PC-9 (cell line): Measurements from ENCODE around the gene SCNN1G.

Source experiments
- EZH2 ChIP-seq: fragments of 200-600 bp; sonication (generic); IDR thresholded peaks from 2 replicates; pipeline ENCODE4 v1.8.0; 2017; ENCODE audit warnings: antibody characterized with exemption, low read depth
- TF ChIP-seq, protein P1 (sequence below): fragments of 200-600 bp; sonication (generic); conservative IDR thresholded peaks from 2 replicates; pipeline ENCODE4 v1.6.1; 2017; ENCODE audit warnings: mixed run types, antibody characterized with exemption, mild to moderate bottlenecking, moderate library complexity

DNA sequence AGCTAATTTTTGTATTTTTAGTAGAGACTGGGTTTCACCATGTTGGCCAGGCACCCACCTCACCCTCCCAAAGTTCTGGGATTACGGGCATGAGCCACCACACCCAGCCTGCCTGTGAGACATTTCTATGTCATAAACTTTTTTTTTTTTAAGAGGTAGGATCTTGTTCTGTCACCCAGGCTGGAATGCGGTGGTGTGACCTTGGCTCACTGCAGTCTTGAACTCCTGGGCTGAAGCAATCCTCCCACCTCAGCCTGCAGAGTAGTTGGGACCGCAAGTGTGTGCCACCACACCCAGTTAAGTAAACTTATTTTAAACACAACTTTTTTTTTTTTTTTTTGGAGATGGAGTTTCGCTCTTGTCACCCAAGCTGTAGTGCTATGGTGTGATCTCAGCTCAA is 47.2 kb downstream of the SCNN1G start:
- TF ChIP-seq, protein P1, sequence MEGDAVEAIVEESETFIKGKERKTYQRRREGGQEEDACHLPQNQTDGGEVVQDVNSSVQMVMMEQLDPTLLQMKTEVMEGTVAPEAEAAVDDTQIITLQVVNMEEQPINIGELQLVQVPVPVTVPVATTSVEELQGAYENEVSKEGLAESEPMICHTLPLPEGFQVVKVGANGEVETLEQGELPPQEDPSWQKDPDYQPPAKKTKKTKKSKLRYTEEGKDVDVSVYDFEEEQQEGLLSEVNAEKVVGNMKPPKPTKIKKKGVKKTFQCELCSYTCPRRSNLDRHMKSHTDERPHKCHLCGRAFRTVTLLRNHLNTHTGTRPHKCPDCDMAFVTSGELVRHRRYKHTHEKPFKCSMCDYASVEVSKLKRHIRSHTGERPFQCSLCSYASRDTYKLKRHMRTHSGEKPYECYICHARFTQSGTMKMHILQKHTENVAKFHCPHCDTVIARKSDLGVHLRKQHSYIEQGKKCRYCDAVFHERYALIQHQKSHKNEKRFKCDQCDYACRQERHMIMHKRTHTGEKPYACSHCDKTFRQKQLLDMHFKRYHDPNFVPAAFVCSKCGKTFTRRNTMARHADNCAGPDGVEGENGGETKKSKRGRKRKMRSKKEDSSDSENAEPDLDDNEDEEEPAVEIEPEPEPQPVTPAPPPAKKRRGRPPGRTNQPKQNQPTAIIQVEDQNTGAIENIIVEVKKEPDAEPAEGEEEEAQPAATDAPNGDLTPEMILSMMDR = no peak
- TF ChIP-seq EZH2 = no peak
